Hepatocyte (in vitro differentiated cells): Measurements from ENCODE around the gene SOCS3. TPM values are rescaled to one million over a fixed set of nuclear protein-coding genes. Genes with fewer than 3 reads are reported as not detected.
A peak's percentile ranks its signal among the peaks of the same experiment; 100 is the strongest.

Source experiments
- DNase-seq: peaks from one replicate; pipeline ENCODE4 v3.0.0-alpha.2; 2016; ENCODE audit warnings: low spot score
- H2AFZ ChIP-seq: fragments of 200-600 bp; sonication (generic); 2 replicates; pipeline ENCODE4 v1.6.0; 2016; ENCODE audit warnings: antibody characterized with exemption, mild to moderate bottlenecking
- H3K27ac ChIP-seq: fragments of 200-600 bp; sonication (generic); 2 replicates; pipeline ENCODE4 v1.5.1; 2016; ENCODE audit warnings: mild to moderate bottlenecking
- H3K27me3 ChIP-seq: fragments of 200-600 bp; sonication (generic); 2 replicates; pipeline ENCODE4 v1.6.1; 2016
- H3K36me3 ChIP-seq: fragments of 200-600 bp; sonication (generic); replicated peaks from 2 replicates; pipeline ENCODE4 v1.5.1; 2016; ENCODE audit warnings: low read depth; ENCODE audit not compliant: insufficient read depth
- H3K4me1 ChIP-seq: fragments of 200-600 bp; sonication (generic); 2 replicates; pipeline ENCODE4 v1.5.1; 2016; ENCODE audit warnings: mild to moderate bottlenecking, moderate library complexity; ENCODE audit not compliant: insufficient read depth
- H3K4me2 ChIP-seq: fragments of 200-600 bp; sonication (generic); 2 replicates; pipeline ENCODE4 v1.6.0; 2016
- H3K4me3 ChIP-seq: fragments of 200-600 bp; sonication (generic); 2 replicates; pipeline ENCODE4 v1.5.1; 2016; ENCODE audit warnings: mild to moderate bottlenecking
- H3K79me2 ChIP-seq: fragments of 200-600 bp; sonication (generic); 2 replicates; pipeline ENCODE4 v1.6.0; 2017; ENCODE audit warnings: mild to moderate bottlenecking
- H3K9me2 ChIP-seq: fragments of 200-600 bp; sonication (generic); replicated peaks from 2 replicates; pipeline ENCODE4 v1.6.0; 2017; ENCODE audit warnings: mild to moderate bottlenecking; ENCODE audit not compliant: insufficient read depth
- H3K9me3 ChIP-seq: fragments of 200-600 bp; sonication (generic); 2 replicates; pipeline ENCODE4 v1.5.1; 2016; ENCODE audit warnings: low read depth, mild to moderate bottlenecking
- H4K20me1 ChIP-seq: fragments of 200-600 bp; sonication (generic); 2 replicates; pipeline ENCODE4 v1.6.0; 2016; ENCODE audit warnings: mild to moderate bottlenecking; ENCODE audit not compliant: insufficient read depth, poor library complexity, severe bottlenecking
- CTCF ChIP-seq: fragments of 200-600 bp; sonication (generic); IDR thresholded peaks from 2 replicates; pipeline ENCODE4 v1.5.1; 2016; ENCODE audit warnings: antibody characterized with exemption, mild to moderate bottlenecking; ENCODE audit not compliant: poor library complexity
- EZH2 ChIP-seq: fragments of 200-600 bp; sonication (generic); IDR thresholded peaks from 2 replicates; pipeline ENCODE4 v1.6.1; 2016; ENCODE audit warnings: antibody characterized with exemption, mild to moderate bottlenecking, borderline replicate concordance
- EZH2phosphoT487 ChIP-seq: fragments of 200-600 bp; sonication (generic); IDR thresholded peaks from one replicate; pipeline ENCODE4 v1.6.1; 2018; ENCODE audit warnings: antibody characterized with exemption, mild to moderate bottlenecking, low read depth, moderate library complexity; ENCODE audit not compliant: unreplicated experiment, severe bottlenecking
- WGBS: methylation state at CpG from one replicate; pipeline ENCODE4 v1.1.6; 2016; ENCODE audit warnings: low lambda C conversion rate; ENCODE audit errors: missing lambda C conversion rate; 5-methylcytosine and 5-hydroxymethylcytosine counted together
- polyA plus RNA-seq: library from polyadenylated mRNA; unstranded; fragments of >200 nt; fragmentation: Nextera tagmentation; extraction: Ambion mirVana; gene quantifications from 2 replicates; pipeline ENCODE4 v1.2.1, GENCODE V29; 2016
- total RNA-seq: library from RNA; depleted of rRNA; stranded (reverse); fragments of >200 nt; gene quantifications from 2 replicates; pipeline ENCODE4 v1.2.3, GENCODE V29; 2014

Gene SOCS3
- total and polyA plus RNA-seq, 2 experiments from 2014 or later, result 172 to 181 TPM

- WGBS, result 3% methylated on average over 41 of the region's 72 CpGs
- Histone ChIP-seq H3K36me3 (no peaks in the 10 kb centered on the region), H4K20me1 (peaks cover 37% of the 10 kb centered on the region), H3K4me2 (peak overlapping the region; percentile 99), H3K27me3 (no peaks in the 10 kb centered on the region), H3K27ac (peak overlapping the region; percentile 98), H2AFZ (no peak overlapping the region), H3K9me3 (no peaks in the 10 kb centered on the region), H3K9me2 (no peaks in the 10 kb centered on the region), H3K79me2 (peaks cover 46% of the 10 kb centered on the region), H3K4me3 (peak overlapping the region; percentile 99), H3K4me1 (peaks cover 40% of the 10 kb centered on the region)
- TF ChIP-seq EZH2 (no peak), EZH2phosphoT487 (no peak), CTCF (no peak)
- no peak for DNase-seq
Measured at GRCh38 chr17:78358538-78359320, 1.1 kb downstream of the SOCS3 start.

GRCh38 chr17:78357672-78358537 is 2.0 kb downstream of the SOCS3 start:
- no peaks in the 10 kb centered on the region for H3K36me3 ChIP-seq
- peaks cover 43% of the 10 kb centered on the region for H3K4me1 ChIP-seq
- peaks cover 46% of the 10 kb centered on the region for H3K79me2 ChIP-seq
- DNase-seq, result no peak
- peaks cover 37% of the 10 kb centered on the region for H4K20me1 ChIP-seq
- 35% methylated on average over 22 of the region's 25 CpGs for WGBS
- H3K27ac ChIP-seq, result peak overlapping the region; percentile 98
- H3K4me2 ChIP-seq, result peak overlapping the region; percentile 99
- H3K9me2 ChIP-seq, result no peaks in the 10 kb centered on the region
- TF ChIP-seq CTCF, result no peak
- no peak for TF ChIP-seq EZH2phosphoT487
- TF ChIP-seq EZH2, result no peak
- H3K27me3 ChIP-seq, result no peaks in the 10 kb centered on the region
- no peaks in the 10 kb centered on the region for H3K9me3 ChIP-seq
- H2AFZ ChIP-seq, result no peak overlapping the region
- H3K4me3 ChIP-seq, result peak overlapping the region; percentile 99

- 43% methylated on average over 5 of the region's 7 CpGs for WGBS
Measured at GRCh38 chr17:78357177-78357586, 2.7 kb downstream of the SOCS3 start.

More at GRCh38 chr17:78357177-78357586, 2.7 kb downstream of the SOCS3 start:
- no peaks in the 10 kb centered on the region for H3K36me3 ChIP-seq
- no peaks in the 10 kb centered on the region for H3K9me2 ChIP-seq
- H2AFZ ChIP-seq, result no peak overlapping the region
- H3K79me2 ChIP-seq, result peaks cover 46% of the 10 kb centered on the region
- no peak for TF ChIP-seq CTCF
- no peak for TF ChIP-seq EZH2phosphoT487
- no peak for TF ChIP-seq EZH2
- H4K20me1 ChIP-seq, result peaks cover 37% of the 10 kb centered on the region
- H3K27me3 ChIP-seq, result no peaks in the 10 kb centered on the region
- peak overlapping the region; percentile 98 for H3K27ac ChIP-seq
- peaks cover 48% of the 10 kb centered on the region for H3K4me1 ChIP-seq
- no peaks in the 10 kb centered on the region for H3K9me3 ChIP-seq
- H3K4me2 ChIP-seq, result peak overlapping the region; percentile 99
- H3K4me3 ChIP-seq, result peak overlapping the region; percentile 32
- no peak for DNase-seq
